22Rv1 (cell line): ENCODE results near the gene DNM3.
"Not testable (repeated sequence)": the region's sequence is repeated elsewhere in the genome, so short reads cannot be mapped to it uniquely, and the experiment has no call there.

Experiments
- H3K27ac ChIP-seq: fragments of 450-650 bp; 2 replicates; pipeline ENCODE4 v1.5.1; 2017
- CTCF ChIP-seq: fragments of 450-650 bp; IDR thresholded peaks from 2 replicates; pipeline ENCODE4 v1.5.1; 2017; ENCODE audit warnings: mild to moderate bottlenecking
- ZFX ChIP-seq: fragments of 450-650 bp; IDR thresholded peaks from 2 replicates; pipeline ENCODE4 v1.6.1; 2017; ENCODE audit warnings: antibody characterized with exemption, borderline replicate concordance

Gene DNM3

GRCh38 chr1:172041742-172042141 lies 200.4 kb downstream of the DNM3 start:
- peak; percentile 47 for TF ChIP-seq CTCF
- no peak for TF ChIP-seq ZFX
- no peak overlapping the region for H3K27ac ChIP-seq

- TF ChIP-seq ZFX (no peak), CTCF (no peak)
- H3K27ac ChIP-seq: no peak overlapping the region
Observed at GRCh38 chr1:172043900-172044299, 202.6 kb downstream of the DNM3 start.

GRCh38 chr1:172051898-172052297 lies 210.6 kb downstream of the DNM3 start:
- TF ChIP-seq ZFX (no peak), CTCF (no peak)
- no peak overlapping the region for H3K27ac ChIP-seq

- no peak overlapping the region for H3K27ac ChIP-seq
Observed at GRCh38 chr1:172054172-172054571, 212.9 kb downstream of the DNM3 start.

GRCh38 chr1:172055816-172056419 lies 214.6 kb downstream of the DNM3 start:
- H3K27ac ChIP-seq: not testable (repeated sequence)

More at GRCh38 chr1:172054172-172054571, 212.9 kb downstream of the DNM3 start:
- TF ChIP-seq CTCF (no peak), ZFX (no peak)

- H3K27ac ChIP-seq: no peak overlapping the region
- TF ChIP-seq CTCF (no peak), ZFX (no peak)
Observed at GRCh38 chr1:172068334-172068733, 227.0 kb downstream of the DNM3 start.

GRCh38 chr1:172069051-172069450 lies 227.8 kb downstream of the DNM3 start:
- TF ChIP-seq CTCF: no peak
- no peak for TF ChIP-seq ZFX
- H3K27ac ChIP-seq: no peak overlapping the region

- TF ChIP-seq ZFX (no peak), CTCF (no peak)
Observed at GRCh38 chr1:172069534-172069933, 228.2 kb downstream of the DNM3 start.

More at GRCh38 chr1:172069534-172069933, 228.2 kb downstream of the DNM3 start:
- no peak overlapping the region for H3K27ac ChIP-seq
